Mesodermal cell (in vitro differentiated cells): ENCODE results near the gene PHF14.

Experiments used
- H3K27ac ChIP-seq: 2 replicates; pipeline ENCODE4 v1.7.0; 2013; ENCODE audit warnings: mild to moderate bottlenecking, low read depth, low read length, moderate library complexity; ENCODE audit not compliant: severe bottlenecking
- H3K36me3 ChIP-seq: 2 replicates; pipeline ENCODE4 v1.7.1; 2013; ENCODE audit warnings: mild to moderate bottlenecking, low read length, moderate library complexity; ENCODE audit not compliant: control insufficient read depth, insufficient read depth
- H3K4me1 ChIP-seq: one replicate; pipeline ENCODE4 v1.7.1; 2013; ENCODE audit warnings: mild to moderate bottlenecking, low read length; ENCODE audit not compliant: insufficient read depth, control insufficient read depth, poor library complexity, severe bottlenecking
- H3K4me3 ChIP-seq: 2 replicates; pipeline ENCODE4 v1.7.0; 2013; ENCODE audit warnings: low read length, control low read depth, mild to moderate bottlenecking; ENCODE audit not compliant: insufficient read depth, poor library complexity, severe bottlenecking; ENCODE audit errors: extremely low read depth
- H3K9me3 ChIP-seq: 2 replicates; pipeline ENCODE4 v1.7.1; 2013; ENCODE audit warnings: mild to moderate bottlenecking, low read length, moderate library complexity; ENCODE audit not compliant: control insufficient read depth
- WGBS, 2 experiments: methylation state at CpG; one replicate each; pipeline ENCODE4 v1.1.5; 2013; ENCODE audit warnings: missing lambda C conversion rate in 2 of 2; ENCODE audit not compliant: insufficient coverage in 2 of 2; 5-methylcytosine and 5-hydroxymethylcytosine counted together

The PHF14 gene

GRCh38 chr7:11172835-11173234 is 199.2 kb downstream of the PHF14 start:
- H3K9me3 ChIP-seq = no peaks in the 10 kb centered on the region
- no peak overlapping the region for H3K27ac ChIP-seq
- no peaks in the 10 kb centered on the region for H3K4me1 ChIP-seq
- H3K4me3 ChIP-seq = no peak overlapping the region
- WGBS, 2 experiments = 100% methylated on average over 1 to 2 of the region's 4 CpGs
- H3K36me3 ChIP-seq = no peaks in the 10 kb centered on the region

GRCh38 chr7:11175371-11175770 is 201.7 kb downstream of the PHF14 start:
- H3K9me3 ChIP-seq = no peaks in the 10 kb centered on the region
- no peaks in the 10 kb centered on the region for H3K36me3 ChIP-seq
- no peak overlapping the region for H3K27ac ChIP-seq
- no peak overlapping the region for H3K4me3 ChIP-seq
- no peaks in the 10 kb centered on the region for H3K4me1 ChIP-seq
- WGBS, 2 experiments = 89 to 100% methylated on average over 1 to 2 of the region's 3 CpGs

- Histone ChIP-seq H3K9me3 (no peaks in the 10 kb centered on the region), H3K4me3 (no peak overlapping the region), H3K4me1 (no peaks in the 10 kb centered on the region), H3K27ac (no peak overlapping the region), H3K36me3 (no peaks in the 10 kb centered on the region)
- WGBS, 2 experiments = 65 to 80% methylated on average over 1 to 2 of the region's 3 CpGs
These were observed 202.2 kb downstream of the PHF14 start for GRCh38 chr7:11175887-11176286.

GRCh38 chr7:11176985-11177555 is 203.4 kb downstream of the PHF14 start:
- no peaks in the 10 kb centered on the region for H3K9me3 ChIP-seq
- H3K4me1 ChIP-seq = no peaks in the 10 kb centered on the region
- no peak overlapping the region for H3K4me3 ChIP-seq
- H3K36me3 ChIP-seq = no peaks in the 10 kb centered on the region
- H3K27ac ChIP-seq = no peak overlapping the region
- no CpG with 5 or more reads among the region's 1 CpG for WGBS, 2 experiments

- Histone ChIP-seq H3K9me3 (no peaks in the 10 kb centered on the region), H3K27ac (no peak overlapping the region), H3K4me1 (no peaks in the 10 kb centered on the region), H3K36me3 (no peaks in the 10 kb centered on the region), H3K4me3 (no peak overlapping the region)
- no CpG with 5 or more reads among the region's 3 CpGs for WGBS, 2 experiments
These were observed 204.1 kb downstream of the PHF14 start for GRCh38 chr7:11177793-11178192.

- Histone ChIP-seq H3K9me3 (peaks cover 9% of the 10 kb centered on the region), H3K4me1 (no peaks in the 10 kb centered on the region), H3K4me3 (no peak overlapping the region), H3K27ac (no peak overlapping the region), H3K36me3 (no peaks in the 10 kb centered on the region)
- WGBS, 2 experiments = 90 to 95% methylated on average over 9 of the region's 10 CpGs
These were observed 207.9 kb downstream of the PHF14 start for GRCh38 chr7:11181590-11181989.

GRCh38 chr7:11182736-11183135 is 209.1 kb downstream of the PHF14 start:
- Histone ChIP-seq H3K4me1 (no peaks in the 10 kb centered on the region), H3K9me3 (peaks cover 9% of the 10 kb centered on the region), H3K4me3 (no peak overlapping the region), H3K36me3 (no peaks in the 10 kb centered on the region), H3K27ac (no peak overlapping the region)
- WGBS, 2 experiments = no CpG with 5 or more reads among the region's 1 CpG

GRCh38 chr7:11185179-11185815 is 211.6 kb downstream of the PHF14 start:
- H3K27ac ChIP-seq = peak overlapping the region; percentile 30
- no peak overlapping the region for H3K4me3 ChIP-seq
- WGBS, 2 experiments = 25 to 53% methylated on average over 1 to 3 of the region's 4 CpGs
- peaks cover 9% of the 10 kb centered on the region for H3K9me3 ChIP-seq
- no peaks in the 10 kb centered on the region for H3K4me1 ChIP-seq
- H3K36me3 ChIP-seq = no peaks in the 10 kb centered on the region

- Histone ChIP-seq H3K27ac (no peak overlapping the region), H3K36me3 (no peaks in the 10 kb centered on the region), H3K9me3 (peaks cover 5% of the 10 kb centered on the region), H3K4me3 (no peak overlapping the region), H3K4me1 (peaks cover 11% of the 10 kb centered on the region)
- WGBS, 2 experiments = 77 to 87% methylated on average over 5 to 6 of the region's 8 CpGs
These were observed 215.0 kb downstream of the PHF14 start for GRCh38 chr7:11188529-11189310.

- Histone ChIP-seq H3K36me3 (no peaks in the 10 kb centered on the region), H3K9me3 (no peaks in the 10 kb centered on the region), H3K4me1 (peaks cover 16% of the 10 kb centered on the region), H3K4me3 (no peak overlapping the region), H3K27ac (no peak overlapping the region)
- 40% methylated on average over 1 of the region's 3 CpGs; no CpG with 5 or more reads in 1 of the 2 experiments for WGBS, 2 experiments
These were observed 217.4 kb downstream of the PHF14 start for GRCh38 chr7:11191081-11191480.
